OCI-LY3 (cell line): ENCODE data around the gene MRPS2.
"Not testable (repeated sequence)": the region's sequence is repeated elsewhere in the genome, so short reads cannot be mapped to it uniquely, and the experiment has no call there.

ENCODE experiments used
- H2AFZ ChIP-seq: fragments of 200-600, 300-600 bp; shearing (Covaris generic); 2 replicates; pipeline ENCODE4 v1.6.0; 2014; ENCODE audit warnings: antibody characterized with exemption, low read depth, low read length
- H3K27ac ChIP-seq: fragments of 200-600, 300-600 bp; sonication (generic); 2 replicates; pipeline ENCODE4 v1.5.1; 2014; ENCODE audit warnings: mild to moderate bottlenecking, low read length, moderate library complexity, mixed read lengths
- H3K27me3 ChIP-seq: fragments of 200-600, 300-600 bp; sonication (generic); 2 replicates; pipeline ENCODE4 v1.6.1; 2014; ENCODE audit warnings: low read depth, low read length, mixed read lengths
- H3K36me3 ChIP-seq: fragments of 200-600, 300-600 bp; sonication (generic); replicated peaks from 2 replicates; pipeline ENCODE3; 2014; ENCODE audit warnings: low read depth, low read length, mixed read lengths
- H3K4me1 ChIP-seq: fragments of 300-600, 200-600 bp; sonication (generic); 2 replicates; pipeline ENCODE4 v1.6.1; 2014; ENCODE audit warnings: low read length, mixed read lengths
- H3K4me2 ChIP-seq: fragments of 200-600, 300-600 bp; sonication (generic); 2 replicates; pipeline ENCODE4 v1.6.1; 2014; ENCODE audit warnings: low read length, mixed read lengths
- H3K4me3 ChIP-seq: fragments of 300-600, 200-600 bp; sonication (generic); 2 replicates; pipeline ENCODE4 v1.5.1; 2014; ENCODE audit warnings: antibody characterized with exemption, mild to moderate bottlenecking, low read length, moderate library complexity
- H3K79me2 ChIP-seq: fragments of 300-600, 200-600 bp; shearing (Covaris generic); 2 replicates; pipeline ENCODE4 v1.6.1; 2014; ENCODE audit warnings: mild to moderate bottlenecking, low read length, mixed read lengths
- H3K9ac ChIP-seq: fragments of 300-600, 200-600 bp; shearing (Covaris generic); 2 replicates; pipeline ENCODE4 v1.6.0; 2014; ENCODE audit warnings: mild to moderate bottlenecking, low read length, moderate library complexity
- H3K9me3 ChIP-seq: fragments of 200-600, 300-600 bp; shearing (Covaris generic); 2 replicates; pipeline ENCODE4 v1.6.1; 2014; ENCODE audit warnings: low read length, mixed read lengths; ENCODE audit not compliant: insufficient read depth
- H4K20me1 ChIP-seq: fragments of 200-600, 300-600 bp; sonication (generic); 2 replicates; pipeline ENCODE4 v1.6.1; 2016; ENCODE audit warnings: low read length, mixed read lengths; ENCODE audit not compliant: insufficient read depth
- EZH2phosphoT487 ChIP-seq: fragments of 200-600 bp; shearing (Covaris generic); IDR thresholded peaks from 2 replicates; pipeline ENCODE4 v1.6.1; 2018; ENCODE audit warnings: antibody characterized with exemption, mixed run types, low read depth
- TF ChIP-seq, protein P1 (sequence below): fragments of 200-600, 300-600 bp; sonication (generic); IDR thresholded peaks from 2 replicates; pipeline ENCODE4 v1.5.1; 2014; ENCODE audit warnings: antibody characterized with exemption, low read length, low read depth

The MRPS2 gene

DNA sequence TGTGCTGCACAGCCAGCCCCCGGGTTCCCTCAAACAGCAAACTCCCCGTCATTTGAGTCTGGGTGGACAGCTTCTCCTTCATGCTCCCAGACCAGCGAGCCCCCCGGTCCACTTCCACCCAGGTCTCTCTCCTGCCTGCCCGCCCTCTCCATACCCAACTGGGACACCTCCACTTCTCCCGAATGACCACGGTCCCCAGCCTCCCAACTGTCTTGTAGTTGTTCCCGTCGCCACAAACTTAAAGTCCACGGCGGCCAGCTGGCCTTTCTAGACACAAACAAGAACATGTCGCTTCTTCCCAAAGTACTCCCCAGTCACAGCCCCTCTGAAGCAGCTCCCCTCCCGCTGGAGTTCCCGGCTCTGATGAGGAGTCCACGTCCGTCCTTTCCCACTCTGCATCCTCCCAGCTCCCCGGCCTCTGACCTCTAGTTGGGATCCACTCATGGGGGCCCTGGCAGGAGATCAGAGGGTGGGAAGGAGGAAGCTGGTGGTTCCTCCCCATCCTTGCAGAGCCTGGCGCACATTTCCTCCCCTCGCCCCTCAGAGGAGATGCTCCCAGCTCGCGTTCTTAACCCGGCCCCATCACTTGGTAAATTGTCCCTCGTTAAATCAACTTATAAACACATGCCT lies 45.0 kb upstream of the MRPS2 start:
- H3K4me1 ChIP-seq = no peaks in the 10 kb centered on the region
- no peak overlapping the region for H3K27ac ChIP-seq
- no peak for TF ChIP-seq EZH2phosphoT487
- TF ChIP-seq, protein P1, sequence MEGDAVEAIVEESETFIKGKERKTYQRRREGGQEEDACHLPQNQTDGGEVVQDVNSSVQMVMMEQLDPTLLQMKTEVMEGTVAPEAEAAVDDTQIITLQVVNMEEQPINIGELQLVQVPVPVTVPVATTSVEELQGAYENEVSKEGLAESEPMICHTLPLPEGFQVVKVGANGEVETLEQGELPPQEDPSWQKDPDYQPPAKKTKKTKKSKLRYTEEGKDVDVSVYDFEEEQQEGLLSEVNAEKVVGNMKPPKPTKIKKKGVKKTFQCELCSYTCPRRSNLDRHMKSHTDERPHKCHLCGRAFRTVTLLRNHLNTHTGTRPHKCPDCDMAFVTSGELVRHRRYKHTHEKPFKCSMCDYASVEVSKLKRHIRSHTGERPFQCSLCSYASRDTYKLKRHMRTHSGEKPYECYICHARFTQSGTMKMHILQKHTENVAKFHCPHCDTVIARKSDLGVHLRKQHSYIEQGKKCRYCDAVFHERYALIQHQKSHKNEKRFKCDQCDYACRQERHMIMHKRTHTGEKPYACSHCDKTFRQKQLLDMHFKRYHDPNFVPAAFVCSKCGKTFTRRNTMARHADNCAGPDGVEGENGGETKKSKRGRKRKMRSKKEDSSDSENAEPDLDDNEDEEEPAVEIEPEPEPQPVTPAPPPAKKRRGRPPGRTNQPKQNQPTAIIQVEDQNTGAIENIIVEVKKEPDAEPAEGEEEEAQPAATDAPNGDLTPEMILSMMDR = no peak
- H3K27me3 ChIP-seq = no peaks in the 10 kb centered on the region; the same call in 1 of the 2 replicates
- H3K4me3 ChIP-seq = no peak overlapping the region
- no peak overlapping the region for H3K4me2 ChIP-seq
- H3K79me2 ChIP-seq = no peaks in the 10 kb centered on the region
- H3K36me3 ChIP-seq = no peaks in the 10 kb centered on the region
- H2AFZ ChIP-seq = no peak overlapping the region
- H3K9ac ChIP-seq = no peak overlapping the region
- H3K9me3 ChIP-seq = no peaks in the 10 kb centered on the region
- no peaks in the 10 kb centered on the region for H4K20me1 ChIP-seq

DNA sequence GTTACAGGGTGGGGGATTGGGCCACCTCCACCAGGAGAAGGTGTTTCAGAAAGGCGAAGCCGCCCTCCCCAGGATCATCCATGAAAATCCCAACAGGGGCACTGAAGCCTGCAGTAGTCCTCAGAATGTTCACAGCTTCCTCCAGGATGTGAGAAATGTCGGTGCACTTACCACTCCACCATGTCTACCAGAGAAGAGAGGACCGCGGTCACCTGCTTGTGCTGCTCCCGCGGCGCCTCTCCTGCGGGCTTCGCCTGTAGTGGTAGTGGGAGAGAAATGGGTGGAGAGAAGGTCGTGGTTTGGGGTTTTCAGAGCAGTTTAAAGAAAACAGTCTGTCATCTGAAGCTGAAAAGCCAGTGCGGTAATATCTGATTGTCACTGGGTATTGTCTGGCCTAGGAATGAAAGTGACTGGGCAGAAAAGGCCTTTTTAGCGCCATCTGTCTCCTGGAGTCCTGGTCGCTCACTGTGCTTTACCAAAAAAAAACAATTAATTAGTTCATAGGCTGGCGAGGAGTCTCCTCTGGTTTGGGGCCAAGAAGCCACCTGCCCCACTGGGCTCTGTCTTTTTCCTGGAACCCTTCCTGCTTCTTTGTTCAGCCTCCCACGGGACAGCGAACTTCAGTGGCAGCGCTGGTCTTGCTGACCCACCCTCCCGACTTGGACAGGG lies 43.9 kb upstream of the MRPS2 start:
- no peaks in the 10 kb centered on the region for H3K4me1 ChIP-seq
- H3K36me3 ChIP-seq = no peaks in the 10 kb centered on the region
- H2AFZ ChIP-seq = no peak overlapping the region
- H3K4me3 ChIP-seq = no peak overlapping the region
- H4K20me1 ChIP-seq = no peaks in the 10 kb centered on the region
- peaks cover 6% of the 10 kb centered on the region; the same call in 1 of the 2 replicates for H3K27me3 ChIP-seq
- no peak overlapping the region for H3K4me2 ChIP-seq
- H3K27ac ChIP-seq = no peak overlapping the region
- no peaks in the 10 kb centered on the region for H3K9me3 ChIP-seq
- H3K79me2 ChIP-seq = no peaks in the 10 kb centered on the region
- no peak overlapping the region for H3K9ac ChIP-seq
- TF ChIP-seq EZH2phosphoT487 = no peak
- TF ChIP-seq, protein P1 = no peak

DNA sequence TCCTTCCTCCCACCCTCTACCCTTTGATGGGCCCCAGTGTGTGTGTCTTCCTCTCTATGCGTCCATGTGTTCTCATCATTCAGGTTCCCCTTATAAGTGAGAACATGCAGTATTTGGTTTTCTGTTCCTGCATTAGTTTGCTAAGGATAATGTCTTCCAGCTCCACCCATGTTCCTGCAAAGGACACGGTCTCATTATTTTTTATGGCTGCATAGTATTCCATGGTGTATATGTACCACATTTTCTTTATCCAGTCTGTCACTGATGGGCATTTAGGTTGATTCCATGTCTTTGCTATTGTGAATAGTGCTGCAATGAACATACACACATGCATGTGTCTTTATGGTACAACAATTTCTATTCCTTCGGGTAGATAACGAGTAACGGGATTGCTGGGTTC lies 42.0 kb upstream of the MRPS2 start:
- not testable (repeated sequence) for H3K27me3 ChIP-seq, H3K79me2 ChIP-seq, H2AFZ ChIP-seq, H3K9me3 ChIP-seq, H3K4me3 ChIP-seq, H3K27ac ChIP-seq, H3K4me1 ChIP-seq, H4K20me1 ChIP-seq, H3K36me3 ChIP-seq, H3K9ac ChIP-seq, H3K4me2 ChIP-seq

DNA sequence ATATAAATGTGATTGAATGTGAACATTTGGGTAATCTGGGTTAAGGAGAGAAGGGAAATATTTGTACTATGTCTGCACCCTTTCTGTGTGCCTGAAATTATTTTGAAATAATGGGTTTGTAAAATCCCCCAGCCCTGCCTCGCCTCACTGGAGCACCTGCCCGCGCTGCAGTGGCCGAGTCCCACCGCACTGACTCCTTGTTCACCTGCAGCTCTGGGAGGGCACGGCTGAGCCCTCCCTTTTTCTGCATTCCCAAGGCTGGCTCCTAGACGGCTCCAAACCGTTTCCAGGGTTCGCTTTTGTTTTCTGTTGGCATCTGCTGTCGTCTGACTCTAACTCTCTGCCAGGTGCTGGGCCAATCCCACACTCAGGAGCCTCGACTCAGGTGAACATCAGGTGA lies 38.5 kb upstream of the MRPS2 start:
- Histone ChIP-seq H3K4me2 (no peak overlapping the region), H3K36me3 (no peaks in the 10 kb centered on the region), H3K79me2 (no peaks in the 10 kb centered on the region), H3K4me1 (no peaks in the 10 kb centered on the region), H3K27ac (no peak overlapping the region), H2AFZ (no peak overlapping the region), H4K20me1 (no peaks in the 10 kb centered on the region), H3K4me3 (no peak overlapping the region), H3K27me3 (peaks cover 16% of the 10 kb centered on the region), H3K9me3 (no peaks in the 10 kb centered on the region), H3K9ac (no peak overlapping the region)
- TF ChIP-seq EZH2phosphoT487 = no peak
- TF ChIP-seq, protein P1 = no peak
